AG10803 (cell line): ENCODE measurements around the gene PIGC.

Experiments used
- DNase-seq: peaks from one replicate; pipeline ENCODE4 v3.0.0; 2010; ENCODE audit warnings: low read depth
- H3K4me3 ChIP-seq: 2 replicates; pipeline ENCODE4 v1.5.1; 2011; ENCODE audit warnings: mild to moderate bottlenecking, low read length, control low read depth
- CTCF ChIP-seq: conservative IDR thresholded peaks from 2 replicates; pipeline ENCODE4 v1.5.1; 2011; ENCODE audit warnings: mild to moderate bottlenecking, low read length, control low read depth, inconsistent platforms

The PIGC gene

DNA sequence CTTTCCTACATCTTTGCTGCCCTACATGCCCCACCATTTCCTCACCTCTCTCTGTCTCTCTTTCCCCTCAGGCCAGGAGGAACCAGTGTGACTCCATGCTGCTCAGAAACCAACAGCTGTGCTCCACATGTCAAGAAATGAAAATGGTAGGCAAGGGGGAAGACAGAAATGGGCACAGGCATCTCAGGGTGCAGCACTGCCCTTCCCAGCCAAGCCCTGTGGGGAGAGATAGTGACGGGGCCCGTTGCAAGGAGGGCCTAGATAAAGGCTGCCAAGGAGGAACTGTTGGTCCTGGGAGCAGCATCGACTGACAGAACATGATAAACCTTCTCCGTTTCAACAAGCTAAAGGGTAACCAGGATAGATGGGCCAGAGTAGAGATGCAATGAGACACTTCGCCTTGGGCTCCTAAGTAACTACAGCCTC is 12.5 kb upstream of the PIGC start:
- H3K4me3 ChIP-seq: no peak overlapping the region
- TF ChIP-seq CTCF: no peak
- no peak for DNase-seq

- TF ChIP-seq CTCF: no peak
- no peak overlapping the region for H3K4me3 ChIP-seq
- DNase-seq: no peak
These were observed 11.6 kb upstream of the PIGC start for GRCh38 chr1:172455451-172455850.

- TF ChIP-seq CTCF: no peak
- no peak for DNase-seq
- H3K4me3 ChIP-seq: no peak overlapping the region
These were observed 9.7 kb upstream of the PIGC start for GRCh38 chr1:172453607-172454006.

DNA sequence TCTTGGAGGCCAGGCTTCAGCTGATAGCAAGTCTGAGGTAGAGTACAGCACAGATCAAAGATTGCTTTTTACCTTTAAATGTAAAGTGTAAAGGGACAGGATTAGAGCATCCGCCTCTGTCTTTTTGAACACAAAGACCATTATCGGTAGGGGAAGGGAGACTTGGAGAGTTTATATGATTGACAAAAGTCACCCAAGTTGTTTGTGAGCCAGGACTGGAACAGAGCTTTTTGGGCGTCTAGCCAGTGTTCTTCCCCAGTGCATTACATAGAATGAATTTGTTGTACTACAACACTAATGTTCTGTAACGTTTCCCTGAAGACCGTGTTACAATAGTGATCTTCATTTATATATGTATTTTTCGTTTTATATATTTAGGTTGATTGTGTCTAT is 9.3 kb upstream of the PIGC start:
- no peak for TF ChIP-seq CTCF
- no peak for DNase-seq
- H3K4me3 ChIP-seq: no peak overlapping the region

DNA sequence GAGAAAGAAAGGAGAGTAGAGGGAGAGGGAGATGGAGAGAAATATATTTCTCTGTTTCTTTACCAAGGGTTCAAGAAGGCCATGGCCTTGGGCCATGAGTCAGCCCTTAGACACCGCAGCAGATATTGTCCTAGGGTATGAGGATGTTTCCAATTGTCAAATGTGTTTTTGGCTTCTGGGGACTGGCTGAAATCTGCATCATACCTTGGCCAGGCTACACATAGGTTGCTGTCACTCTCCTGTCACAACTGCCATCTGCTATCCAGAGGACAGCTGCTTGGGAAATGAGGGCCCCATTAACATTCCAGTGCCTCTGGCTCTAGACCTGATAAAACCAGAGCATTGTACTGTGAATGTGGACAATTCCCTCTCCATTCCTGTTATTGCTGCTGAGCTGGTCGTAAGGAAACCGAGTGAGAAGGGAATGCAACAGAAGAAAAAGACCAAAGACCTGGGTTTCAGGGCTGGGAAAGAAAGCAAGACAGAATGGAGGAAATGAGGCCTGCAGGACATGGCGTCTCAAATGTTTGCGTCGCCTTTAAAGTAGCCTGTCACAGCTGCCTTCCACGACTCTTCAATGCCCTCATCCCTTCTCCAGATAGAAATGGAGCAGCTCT is 8.8 kb upstream of the PIGC start:
- TF ChIP-seq CTCF: no peak

DNA sequence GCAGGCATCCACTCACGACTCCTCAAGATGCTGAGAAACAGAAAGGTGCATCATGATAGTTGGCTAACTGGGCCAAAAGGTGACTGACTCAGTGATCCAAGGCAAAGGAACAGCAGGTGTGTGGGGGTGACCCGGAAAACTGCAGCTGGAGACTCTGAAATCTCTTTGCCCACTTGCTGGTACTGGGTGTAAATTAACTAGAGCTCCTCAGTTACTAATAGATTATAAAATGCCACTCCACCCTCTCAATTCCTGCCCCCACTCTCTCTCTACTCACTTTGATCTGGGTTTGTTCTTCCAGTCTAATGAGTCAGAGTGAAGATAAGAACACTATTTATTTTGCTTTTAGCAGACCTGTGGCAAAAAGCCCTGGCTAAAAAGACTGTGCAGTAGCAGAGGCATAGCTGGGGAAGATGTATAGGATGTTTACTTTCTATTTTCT is 7.2 kb upstream of the PIGC start:
- TF ChIP-seq CTCF: no peak
- no peak overlapping the region for H3K4me3 ChIP-seq
- no peak for DNase-seq

More for the DNA sequence above, 8.8 kb upstream of the PIGC start:
- H3K4me3 ChIP-seq: no peak overlapping the region
- no peak for DNase-seq

DNA sequence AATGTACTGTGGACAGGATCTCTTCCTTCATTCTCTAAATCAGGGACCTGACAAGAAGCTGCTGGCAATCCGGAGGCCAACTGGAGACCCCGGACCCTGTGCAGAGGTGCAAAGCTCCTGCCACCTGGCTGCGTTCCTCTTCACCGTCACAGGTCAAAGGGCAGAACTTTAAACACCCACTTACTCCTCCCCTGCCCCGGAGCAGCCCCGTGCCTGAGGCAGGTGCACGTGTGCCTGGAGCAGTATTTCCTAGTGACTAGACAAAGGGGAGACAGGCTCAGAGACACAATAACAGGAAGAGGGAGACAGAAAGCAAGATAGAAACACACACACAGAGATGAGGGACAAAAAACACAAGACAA is 6.6 kb upstream of the PIGC start:
- no peak for DNase-seq
- TF ChIP-seq CTCF: no peak
- no peak overlapping the region for H3K4me3 ChIP-seq
